AG04449 (cell line): ENCODE measurements around the gene TAF6.
A peak's percentile ranks its signal among the peaks of the same experiment; 100 is the strongest.
"Not testable (repeated sequence)": the region's sequence is repeated elsewhere in the genome, so short reads cannot be mapped to it uniquely, and the experiment has no call there.

ENCODE experiments used
- CTCF ChIA-PET: fragments of 350-600 bp; formaldehyde crosslinking; extraction: SDS; loops from one replicate; lab custom pipeline; 2021; ENCODE audit warnings: antibody characterized with exemption; lab: Yijun Ruan, JAX
- POLR2A ChIA-PET: fragments of 400-600, 350-600 bp; formaldehyde crosslinking; extraction: SDS; loops from one replicate; lab custom pipeline; 2020; ENCODE audit warnings: antibody characterized with exemption, inconsistent platforms; lab: Yijun Ruan, JAX
- DNase-seq: peaks from one replicate; pipeline ENCODE4 v3.0.0-alpha.2; 2010; ENCODE audit warnings: low read depth, low spot score
- H3K4me3 ChIP-seq: 2 replicates; pipeline ENCODE4 v1.5.1; 2011; ENCODE audit warnings: low read depth, mild to moderate bottlenecking, control low read depth, low read length
- TF ChIP-seq, protein P1 (sequence below): IDR thresholded peaks from one replicate; pipeline ENCODE4 v1.5.1; 2011; ENCODE audit warnings: mild to moderate bottlenecking, moderate library complexity, low read length, control low read depth, inconsistent platforms; ENCODE audit not compliant: insufficient read depth; ENCODE audit errors: missing control alignments

The TAF6 gene

DNA sequence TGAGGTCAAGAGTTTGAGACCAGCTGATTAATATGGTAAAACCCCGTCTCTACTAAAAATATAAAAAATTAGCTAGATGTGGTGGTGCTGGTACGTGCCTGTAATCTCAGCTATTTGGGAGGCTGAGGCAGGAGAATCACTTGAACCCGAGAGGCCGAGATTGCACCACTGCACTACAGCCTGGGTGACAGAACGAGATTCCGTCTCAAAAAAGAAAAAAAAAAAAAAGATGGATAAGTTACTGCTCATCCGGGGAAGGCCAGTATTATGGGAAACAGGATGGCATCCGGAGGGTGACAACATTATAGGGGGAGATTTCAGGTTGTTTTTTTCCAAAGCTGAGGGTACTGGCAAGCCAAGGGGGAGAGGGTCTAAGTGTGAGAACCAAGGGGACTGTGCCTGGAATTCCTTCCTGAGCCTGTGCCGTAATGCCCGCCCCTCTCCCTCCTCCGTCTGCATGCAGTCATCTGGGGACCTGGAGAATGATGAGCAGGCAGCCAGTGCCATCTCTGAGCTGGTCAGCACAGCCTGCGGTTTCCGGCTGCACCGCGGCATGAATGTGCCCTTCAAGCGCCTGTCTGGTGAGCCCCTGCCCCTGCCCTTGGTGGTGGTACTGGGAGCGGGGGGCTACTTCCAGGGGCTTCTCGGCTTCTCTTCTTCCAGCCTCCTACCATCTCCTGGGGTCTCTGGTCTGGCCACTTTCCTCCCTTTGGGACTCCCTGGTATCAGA, 33.9 kb upstream of the TAF6 start:
- CTCF ChIA-PET: interaction anchor here (0.6 to 1.3 kb wide), 2 partner anchors 14 to 64 kb away, joined by 3 to 4 read pairs; no protein-coding TSS in a partner anchor
- TF ChIP-seq, protein P1, sequence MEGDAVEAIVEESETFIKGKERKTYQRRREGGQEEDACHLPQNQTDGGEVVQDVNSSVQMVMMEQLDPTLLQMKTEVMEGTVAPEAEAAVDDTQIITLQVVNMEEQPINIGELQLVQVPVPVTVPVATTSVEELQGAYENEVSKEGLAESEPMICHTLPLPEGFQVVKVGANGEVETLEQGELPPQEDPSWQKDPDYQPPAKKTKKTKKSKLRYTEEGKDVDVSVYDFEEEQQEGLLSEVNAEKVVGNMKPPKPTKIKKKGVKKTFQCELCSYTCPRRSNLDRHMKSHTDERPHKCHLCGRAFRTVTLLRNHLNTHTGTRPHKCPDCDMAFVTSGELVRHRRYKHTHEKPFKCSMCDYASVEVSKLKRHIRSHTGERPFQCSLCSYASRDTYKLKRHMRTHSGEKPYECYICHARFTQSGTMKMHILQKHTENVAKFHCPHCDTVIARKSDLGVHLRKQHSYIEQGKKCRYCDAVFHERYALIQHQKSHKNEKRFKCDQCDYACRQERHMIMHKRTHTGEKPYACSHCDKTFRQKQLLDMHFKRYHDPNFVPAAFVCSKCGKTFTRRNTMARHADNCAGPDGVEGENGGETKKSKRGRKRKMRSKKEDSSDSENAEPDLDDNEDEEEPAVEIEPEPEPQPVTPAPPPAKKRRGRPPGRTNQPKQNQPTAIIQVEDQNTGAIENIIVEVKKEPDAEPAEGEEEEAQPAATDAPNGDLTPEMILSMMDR: no peak
- no peak overlapping the region for H3K4me3 ChIP-seq
- DNase-seq: no peak
- POLR2A ChIA-PET: interaction anchor here (0.6 kb wide), 2 partner anchors 9 to 32 kb away, joined by 3 to 4 read pairs; no protein-coding TSS in a partner anchor

DNA sequence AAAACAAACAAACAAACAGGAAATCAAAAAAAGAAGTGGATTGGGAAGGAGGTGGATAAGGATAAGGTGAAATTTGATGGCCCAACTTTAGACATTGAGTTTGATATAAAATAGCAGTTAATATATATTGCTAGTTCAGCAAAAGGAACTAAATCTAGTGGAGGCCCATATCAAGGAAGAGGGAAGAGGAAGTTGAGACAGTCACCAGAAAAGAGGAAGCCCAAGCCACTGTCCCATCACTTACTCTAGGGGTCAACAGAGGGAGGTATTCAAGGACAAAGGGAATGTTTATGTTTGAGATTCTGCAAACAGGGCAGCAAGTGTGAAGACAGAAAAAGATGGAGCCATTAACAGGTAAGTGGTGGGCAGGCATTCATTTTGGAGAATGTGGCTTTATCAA, 33.2 kb upstream of the TAF6 start:
- TF ChIP-seq, protein P1: no peak
- DNase-seq: no peak
- CTCF ChIA-PET: interaction anchor here (1.3 kb wide), 1 partner anchor 65 kb away, joined by 4 read pairs; no protein-coding TSS in a partner anchor
- POLR2A ChIA-PET: no interaction called here
- H3K4me3 ChIP-seq: no peak overlapping the region

DNA sequence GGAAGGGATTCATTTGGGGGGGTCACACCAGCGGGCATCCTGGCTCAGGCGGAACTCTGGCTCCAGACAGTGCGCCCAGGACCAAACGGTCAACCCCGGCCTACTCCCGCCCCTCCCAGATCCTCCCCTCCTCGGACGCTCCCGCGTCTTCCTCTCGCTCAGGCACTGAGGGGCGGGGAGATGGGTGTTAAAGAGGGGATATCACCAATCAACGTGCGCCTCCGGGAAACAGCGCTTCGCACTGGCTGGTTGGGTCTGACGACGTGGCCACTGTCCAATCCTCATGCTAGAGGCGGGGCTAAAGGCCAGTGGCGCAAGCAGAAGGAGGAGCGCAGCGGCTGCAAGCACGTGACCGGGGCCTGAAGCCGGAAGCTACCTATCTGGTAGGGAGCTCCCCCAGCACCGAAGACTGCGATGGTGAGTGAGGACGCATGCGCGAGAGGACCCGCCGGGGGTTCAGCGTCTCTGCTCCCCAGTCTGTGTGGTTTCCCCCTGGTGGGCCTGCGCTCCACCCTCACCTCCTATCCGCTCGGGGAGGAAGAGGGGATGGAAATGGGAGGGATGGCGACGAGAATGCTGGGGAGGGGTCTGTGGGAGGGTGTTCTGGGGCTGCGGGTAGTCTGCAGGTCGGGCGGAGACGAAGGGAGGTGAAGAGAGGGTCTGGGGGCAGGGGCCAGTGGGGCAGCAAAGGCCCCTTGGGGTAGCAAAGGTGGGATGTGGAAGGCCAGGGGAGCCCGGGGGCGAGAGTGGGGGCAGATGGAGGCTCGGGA, 29.6 kb upstream of the TAF6 start, which contains the start of gene LAMTOR4:
LAMTOR4 (plus strand) TSS at position 360 of the 770 bp plus-strand sequence; CDS start at position 415, 55 bp downstream.
- peak within 1 kb of the TSS; percentile 100 for H3K4me3 ChIP-seq
- ChIA-PET POLR2A (interaction anchor here (0.6 to 1.1 kb wide), 7 partner anchors 9 to 54 kb away, joined by 3 to 9 read pairs (median 3); partner anchors contain the start of genes GPC2, MBLAC1, STAG3 and TRAPPC14), CTCF (interaction anchor here (0.9 to 13.2 kb wide), 2 partner anchors 18 to 106 kb away, joined by 3 to 167 read pairs; no protein-coding TSS in a partner anchor)
- TF ChIP-seq, protein P1: no peak
- peak; percentile 94 for DNase-seq

DNA sequence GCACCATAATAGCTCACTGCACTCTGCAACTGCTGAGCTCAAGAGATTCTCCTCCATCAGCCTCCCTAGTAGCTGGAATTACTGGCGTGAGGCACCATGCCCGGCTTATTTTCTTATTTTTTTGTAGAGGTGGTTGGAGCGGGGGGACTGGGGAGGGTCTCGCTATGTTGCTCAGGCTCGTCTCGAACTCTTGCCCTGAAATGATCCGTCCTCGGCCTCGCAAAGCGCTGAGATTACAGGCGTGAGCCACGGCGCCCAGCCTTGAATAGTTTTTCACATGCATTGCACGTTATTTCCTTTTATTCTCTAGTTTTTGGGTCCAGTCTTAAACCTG, 29.0 kb upstream of the TAF6 start:
- DNase-seq: no peak
- POLR2A ChIA-PET: interaction anchor here (0.6 to 1.1 kb wide), 6 partner anchors 9 to 55 kb away, joined by 3 to 9 read pairs (median 3); partner anchors contain the start of genes GPC2, STAG3 and TRAPPC14
- CTCF ChIA-PET: interaction anchor here (0.9 to 13.2 kb wide), 4 partner anchors 9 to 107 kb away, joined by 3 to 167 read pairs (median 4); no protein-coding TSS in a partner anchor
- H3K4me3 ChIP-seq: peak overlapping the region; percentile 46
- TF ChIP-seq, protein P1: no peak

DNA sequence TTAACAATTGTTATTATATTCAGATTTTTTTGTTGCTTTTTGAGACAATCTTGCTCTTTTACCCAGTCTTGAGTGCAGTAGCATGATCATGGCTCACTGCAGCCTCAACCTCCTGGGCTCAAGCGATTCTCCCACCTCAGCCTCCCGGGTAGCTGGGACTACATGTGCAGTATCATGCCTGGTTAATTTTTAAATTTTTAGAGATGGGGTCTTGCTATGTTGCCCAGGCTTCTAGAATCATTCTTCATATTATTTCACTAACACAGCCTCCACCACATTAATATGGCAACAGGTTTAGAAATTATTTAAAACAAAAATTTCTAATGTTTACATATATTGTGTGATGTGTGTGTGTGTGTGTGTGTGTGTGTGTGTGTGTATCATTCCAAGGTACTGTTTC, 28.1 kb upstream of the TAF6 start:
- TF ChIP-seq, protein P1: no peak
- ChIA-PET CTCF (interaction anchor here (0.9 to 13.2 kb wide), 4 partner anchors 10 to 63 kb away, joined by 3 to 167 read pairs (median 4); no protein-coding TSS in a partner anchor), POLR2A (no interaction called here)
- H3K4me3 ChIP-seq: no peak overlapping the region
- no peak for DNase-seq

DNA sequence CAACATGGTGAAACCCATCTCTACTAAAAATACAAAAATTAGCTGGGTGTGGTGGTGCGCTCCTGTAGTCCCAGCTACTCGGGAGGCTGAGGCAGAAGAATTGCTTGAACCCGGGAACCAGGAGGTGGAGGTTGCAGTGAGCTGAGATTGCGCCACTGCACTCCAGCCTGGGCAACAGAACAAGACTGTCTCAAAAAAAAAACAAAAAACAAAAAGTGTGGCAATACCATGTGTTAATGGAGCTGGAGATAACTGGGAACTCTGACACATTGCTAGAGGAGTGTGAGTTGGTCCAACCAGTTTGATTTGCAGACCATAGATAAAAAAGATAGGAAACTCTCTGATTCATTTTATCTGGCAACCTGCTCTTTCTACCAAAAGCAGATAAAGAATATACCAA, 27.2 kb upstream of the TAF6 start:
- peak; percentile 12 for DNase-seq
- CTCF ChIA-PET: interaction anchor here (0.7 to 13.2 kb wide), 3 partner anchors 10 to 15 kb away, joined by 3 to 167 read pairs (median 3); no protein-coding TSS in a partner anchor
- H3K4me3 ChIP-seq, POLR2A ChIA-PET: not testable (repeated sequence)
